Adipose tissue (tissue), 3 donors: ENCODE results near the gene AKAP12. TPM values are rescaled to one million over a fixed set of nuclear protein-coding genes. Genes with fewer than 3 reads are reported as not detected.
"Not testable (repeated sequence)": the region's sequence is repeated elsewhere in the genome, so short reads cannot be mapped to it uniquely, and the experiment has no call there.

Experiments used
- H3K27ac ChIP-seq: one replicate; pipeline ENCODE4 v1.5.1; 2013; ENCODE audit warnings: low read depth, low read length
- WGBS, 3 donors: extraction: QIAGEN DNeasy Blood & Tissue Kit; methylation state at CpG; one replicate each; pipeline ENCODE4 v1.1.7; 2013; 5-methylcytosine and 5-hydroxymethylcytosine counted together
- polyA plus RNA-seq, 3 donors: library from polyadenylated mRNA; stranded (reverse); fragments of 200-250 nt; gene quantifications; one replicate each; pipeline ENCODE4 v1.2.3, GENCODE V29; 2013
- donor health status: healthy with polysubstance abuse.
- donor health status: Bipolar disorder and iron deficiency.
- donor health status: healthy.

The AKAP12 gene
- polyA plus RNA-seq, 3 donors = 13.4 to 146 (median 56.7) TPM

- H3K27ac ChIP-seq = no peak overlapping the region
- 15 to 19% (median 18%) methylated on average over 12 of the region's 12 CpGs for WGBS, 3 donors
Observed at GRCh38 chr6:151323791-151324487, 84.2 kb downstream of the AKAP12 start.

GRCh38 chr6:151324488-151324825, 84.7 kb downstream of the AKAP12 start:
- H3K27ac ChIP-seq = no peak overlapping the region
- 30 to 33% (median 31%) methylated on average over 6 of the region's 6 CpGs for WGBS, 3 donors

- WGBS, 3 donors = 1 to 3% (median 2%) methylated on average over 46 of the region's 46 CpGs
- H3K27ac ChIP-seq = peak overlapping the region; percentile 64
Observed at GRCh38 chr6:151325075-151326050, 85.6 kb downstream of the AKAP12 start.

GRCh38 chr6:151326116-151326825, 86.5 kb downstream of the AKAP12 start:
- 49 to 60% (median 52%) methylated on average over 8 of the region's 8 CpGs for WGBS, 3 donors
- peak overlapping the region; percentile 64 for H3K27ac ChIP-seq

GRCh38 chr6:151327101-151327500, 87.3 kb downstream of the AKAP12 start:
- H3K27ac ChIP-seq = no peak overlapping the region
- 66 to 69% (median 68%) methylated on average over 4 of the region's 4 CpGs for WGBS, 3 donors

GRCh38 chr6:151330130-151330696, 90.4 kb downstream of the AKAP12 start:
- H3K27ac ChIP-seq = no peak overlapping the region

GRCh38 chr6:151335930-151336329, 96.2 kb downstream of the AKAP12 start:
- H3K27ac ChIP-seq = no peak overlapping the region

More at GRCh38 chr6:151330130-151330696, 90.4 kb downstream of the AKAP12 start:
- WGBS, 3 donors = 60 to 61% (median 61%) methylated on average over 6 of the region's 6 CpGs

GRCh38 chr6:151338651-151339200, 99.0 kb downstream of the AKAP12 start:
- no peak overlapping the region for H3K27ac ChIP-seq
- WGBS, 3 donors = 81 to 85% (median 84%) methylated on average over 11 of the region's 11 CpGs

GRCh38 chr6:151339369-151339768, 99.6 kb downstream of the AKAP12 start:
- H3K27ac ChIP-seq = no peak overlapping the region
- WGBS, 3 donors = 52 to 70% (median 56%) methylated on average over 4 of the region's 4 CpGs

- H3K27ac ChIP-seq = no peak overlapping the region
- 75 to 91% (median 89%) methylated on average over 15 of the region's 15 CpGs for whole genome bisulfite sequencing, 3 donors
Observed at GRCh38 chr6:151340219-151340978, 100.6 kb downstream of the AKAP12 start.

GRCh38 chr6:151341476-151342195, 101.9 kb downstream of the AKAP12 start:
- no peak overlapping the region for H3K27ac ChIP-seq
- WGBS, 3 donors = 94 to 97% (median 94%) methylated on average over 50 to 52 of the region's 52 CpGs

GRCh38 chr6:151342750-151343149, 103.0 kb downstream of the AKAP12 start:
- H3K27ac ChIP-seq = not testable (repeated sequence)
- 90 to 95% (median 93%) methylated on average over 10 of the region's 10 CpGs for WGBS, 3 donors

GRCh38 chr6:151349651-151350270, 110.0 kb downstream of the AKAP12 start:
- no peak overlapping the region for H3K27ac ChIP-seq
- 82 to 93% (median 93%) methylated on average over 19 of the region's 19 CpGs for WGBS, 3 donors

- 93 to 97% (median 96%) methylated on average over 20 of the region's 20 CpGs for WGBS, 3 donors
- H3K27ac ChIP-seq = no peak overlapping the region
Observed at GRCh38 chr6:151350442-151351145, 110.8 kb downstream of the AKAP12 start.

- WGBS, 3 donors = 90 to 94% (median 91%) methylated on average over 18 of the region's 18 CpGs
- H3K27ac ChIP-seq = no peak overlapping the region
Observed at GRCh38 chr6:151351146-151351700, 111.5 kb downstream of the AKAP12 start.

- H3K27ac ChIP-seq = no peak overlapping the region
- 91 to 97% (median 94%) methylated on average over 7 of the region's 7 CpGs for WGBS, 3 donors
Observed at GRCh38 chr6:151351731-151352130, 112.0 kb downstream of the AKAP12 start.
